GM10248 (cell line): ENCODE measurements around the gene DTNA.

Source experiments
- CTCF ChIA-PET: fragments of 300-600 bp; sonication (Branson Sonifier 250); formaldehyde crosslinking; extraction: SDS; loops from one replicate; lab custom pipeline; 2021; ENCODE audit warnings: antibody characterized with exemption; lab: Yijun Ruan, JAX
- POLR2A ChIA-PET: fragments of 350-650 bp; sonication (Branson Sonifier 250); formaldehyde crosslinking; extraction: SDS; loops from one replicate; lab custom pipeline; 2020; ENCODE audit warnings: antibody characterized with exemption; lab: Yijun Ruan, JAX
- DNase-seq: peaks from one replicate; pipeline ENCODE4 v3.0.0; 2012; ENCODE audit errors: extremely low spot score
- CTCF ChIP-seq: IDR thresholded peaks from 2 replicates; pipeline ENCODE4 v1.5.1; 2012; ENCODE audit warnings: mild to moderate bottlenecking, low read depth; ENCODE audit errors: extremely low read depth, missing control alignments, control extremely low read depth

The DTNA gene

GRCh38 chr18:34783501-34783900 is 73.4 kb downstream of the DTNA start:
- TF ChIP-seq CTCF: no peak
- CTCF ChIA-PET: interaction anchor here (1.0 to 5.0 kb wide), 7 partner anchors 20 to 1551 kb away, joined by 3 to 22 read pairs (median 3); no protein-coding TSS in a partner anchor
- POLR2A ChIA-PET: no interaction called here

GRCh38 chr18:34786162-34786741 is 76.2 kb downstream of the DTNA start:
- no peak for DNase-seq
- ChIA-PET POLR2A (no interaction called here), CTCF (interaction anchor here (1.5 to 5.0 kb wide), 3 partner anchors 125 to 1554 kb away, joined by 3 to 46 read pairs (median 22); no protein-coding TSS in a partner anchor)
- no peak for TF ChIP-seq CTCF

More at GRCh38 chr18:34783501-34783900, 73.4 kb downstream of the DTNA start:
- no peak for DNase-seq

- peak; percentile 45 for DNase-seq
- ChIA-PET CTCF (interaction anchor here (0.6 to 4.6 kb wide), 19 partner anchors 10 to 1556 kb away, joined by 3 to 46 read pairs (median 4); no protein-coding TSS in a partner anchor), POLR2A (no interaction called here)
- TF ChIP-seq CTCF: peak; percentile 80
Measured at GRCh38 chr18:34787931-34788532, 77.9 kb downstream of the DTNA start.

- no peak for TF ChIP-seq CTCF
- POLR2A ChIA-PET: no interaction called here
- no peak for DNase-seq
- CTCF ChIA-PET: interaction anchor here (1.1 to 4.6 kb wide), 2 partner anchors 128 to 667 kb away, joined by 4 to 46 read pairs; no protein-coding TSS in a partner anchor
Measured at GRCh38 chr18:34789768-34790344, 79.8 kb downstream of the DTNA start.

GRCh38 chr18:34794348-34794747 is 84.2 kb downstream of the DTNA start:
- ChIA-PET CTCF (interaction anchor here (1.4 kb wide), 1 partner anchor 11 kb away, joined by 3 read pairs; no protein-coding TSS in a partner anchor), POLR2A (no interaction called here)
- no peak for DNase-seq
- TF ChIP-seq CTCF: no peak

GRCh38 chr18:34795070-34795732 is 85.1 kb downstream of the DTNA start:
- DNase-seq: no peak
- TF ChIP-seq CTCF: no peak
- POLR2A ChIA-PET: no interaction called here
- CTCF ChIA-PET: interaction anchor here (1.2 kb wide), 1 partner anchor 14 kb away, joined by 3 read pairs; no protein-coding TSS in a partner anchor
